ENCODE results near the gene CD300A.

The CD300A gene

GRCh38 chr17:74454197-74455024 is 12.0 kb upstream of the CD300A start (continued):
- TF ChIP-seq, protein P1, sequence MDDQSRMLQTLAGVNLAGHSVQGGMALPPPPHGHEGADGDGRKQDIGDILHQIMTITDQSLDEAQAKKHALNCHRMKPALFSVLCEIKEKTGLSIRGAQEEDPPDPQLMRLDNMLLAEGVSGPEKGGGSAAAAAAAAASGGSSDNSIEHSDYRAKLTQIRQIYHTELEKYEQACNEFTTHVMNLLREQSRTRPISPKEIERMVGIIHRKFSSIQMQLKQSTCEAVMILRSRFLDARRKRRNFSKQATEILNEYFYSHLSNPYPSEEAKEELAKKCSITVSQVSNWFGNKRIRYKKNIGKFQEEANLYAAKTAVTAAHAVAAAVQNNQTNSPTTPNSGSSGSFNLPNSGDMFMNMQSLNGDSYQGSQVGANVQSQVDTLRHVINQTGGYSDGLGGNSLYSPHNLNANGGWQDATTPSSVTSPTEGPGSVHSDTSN (CRISPR knock-in tag; IDR thresholded peaks at IDR 0.05): 0 out of 2 replicates have a peak, but pooled peaks have one; percentile 42
- TF ChIP-seq ZEB2 (tag by site-specific recombination; IDR thresholded peaks at IDR 0.05) (0 out of 2 replicates have a peak, but pooled peaks have one; percentile 39), ZNF600 (tag by site-specific recombination; IDR thresholded peaks at IDR 0.05) (peak; percentile 56), ZFHX2 (tag by site-specific recombination; conservative IDR thresholded peaks at IDR 0.05) (peak; percentile 95), ZNF398 (tag by site-specific recombination; IDR thresholded peaks at IDR 0.05) (0 out of 2 replicates have a peak, but pooled peaks have one; percentile 41), ZNF76 (tag by site-specific recombination; IDR thresholded peaks at IDR 0.05; ENCODE audit: borderline replicate concordance, low read depth) (peak; percentile 51; the same call in 1 of the 2 replicates), ZBTB6 (tag by site-specific recombination; IDR thresholded peaks at IDR 0.05) (peak; percentile 78), ZSCAN30 (tag by site-specific recombination; IDR thresholded peaks at IDR 0.05) (peak; percentile 85), KLF10 (tag by site-specific recombination; IDR thresholded peaks at IDR 0.05) (peak; percentile 100), PRDM10 (tag by site-specific recombination; IDR thresholded peaks at IDR 0.05) (peak; percentile 85), ZNF785 (tag by site-specific recombination; IDR thresholded peaks at IDR 0.05) (0 out of 2 replicates have a peak, but pooled peaks have one; percentile 29), KLF9 (tag by site-specific recombination; IDR thresholded peaks at IDR 0.05; ENCODE audit: low read depth) (peak; percentile 79), ZNF16 (tag by site-specific recombination; IDR thresholded peaks at IDR 0.05; ENCODE audit: low read depth) (no peak), ZNF610 (tag by site-specific recombination; IDR thresholded peaks at IDR 0.05; ENCODE audit: borderline replicate concordance) (no peak), ZBTB48 (tag by site-specific recombination; IDR thresholded peaks at IDR 0.05) (peak; percentile 94)
- TF ChIP-seq, protein P2, sequence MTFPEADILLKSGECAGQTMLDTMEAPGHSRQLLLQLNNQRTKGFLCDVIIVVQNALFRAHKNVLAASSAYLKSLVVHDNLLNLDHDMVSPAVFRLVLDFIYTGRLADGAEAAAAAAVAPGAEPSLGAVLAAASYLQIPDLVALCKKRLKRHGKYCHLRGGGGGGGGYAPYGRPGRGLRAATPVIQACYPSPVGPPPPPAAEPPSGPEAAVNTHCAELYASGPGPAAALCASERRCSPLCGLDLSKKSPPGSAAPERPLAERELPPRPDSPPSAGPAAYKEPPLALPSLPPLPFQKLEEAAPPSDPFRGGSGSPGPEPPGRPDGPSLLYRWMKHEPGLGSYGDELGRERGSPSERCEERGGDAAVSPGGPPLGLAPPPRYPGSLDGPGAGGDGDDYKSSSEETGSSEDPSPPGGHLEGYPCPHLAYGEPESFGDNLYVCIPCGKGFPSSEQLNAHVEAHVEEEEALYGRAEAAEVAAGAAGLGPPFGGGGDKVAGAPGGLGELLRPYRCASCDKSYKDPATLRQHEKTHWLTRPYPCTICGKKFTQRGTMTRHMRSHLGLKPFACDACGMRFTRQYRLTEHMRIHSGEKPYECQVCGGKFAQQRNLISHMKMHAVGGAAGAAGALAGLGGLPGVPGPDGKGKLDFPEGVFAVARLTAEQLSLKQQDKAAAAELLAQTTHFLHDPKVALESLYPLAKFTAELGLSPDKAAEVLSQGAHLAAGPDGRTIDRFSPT (tag by site-specific recombination; IDR thresholded peaks at IDR 0.05): 0 out of 2 replicates have a peak, but pooled peaks have one; percentile 18
- TF ChIP-seq, protein P3, sequence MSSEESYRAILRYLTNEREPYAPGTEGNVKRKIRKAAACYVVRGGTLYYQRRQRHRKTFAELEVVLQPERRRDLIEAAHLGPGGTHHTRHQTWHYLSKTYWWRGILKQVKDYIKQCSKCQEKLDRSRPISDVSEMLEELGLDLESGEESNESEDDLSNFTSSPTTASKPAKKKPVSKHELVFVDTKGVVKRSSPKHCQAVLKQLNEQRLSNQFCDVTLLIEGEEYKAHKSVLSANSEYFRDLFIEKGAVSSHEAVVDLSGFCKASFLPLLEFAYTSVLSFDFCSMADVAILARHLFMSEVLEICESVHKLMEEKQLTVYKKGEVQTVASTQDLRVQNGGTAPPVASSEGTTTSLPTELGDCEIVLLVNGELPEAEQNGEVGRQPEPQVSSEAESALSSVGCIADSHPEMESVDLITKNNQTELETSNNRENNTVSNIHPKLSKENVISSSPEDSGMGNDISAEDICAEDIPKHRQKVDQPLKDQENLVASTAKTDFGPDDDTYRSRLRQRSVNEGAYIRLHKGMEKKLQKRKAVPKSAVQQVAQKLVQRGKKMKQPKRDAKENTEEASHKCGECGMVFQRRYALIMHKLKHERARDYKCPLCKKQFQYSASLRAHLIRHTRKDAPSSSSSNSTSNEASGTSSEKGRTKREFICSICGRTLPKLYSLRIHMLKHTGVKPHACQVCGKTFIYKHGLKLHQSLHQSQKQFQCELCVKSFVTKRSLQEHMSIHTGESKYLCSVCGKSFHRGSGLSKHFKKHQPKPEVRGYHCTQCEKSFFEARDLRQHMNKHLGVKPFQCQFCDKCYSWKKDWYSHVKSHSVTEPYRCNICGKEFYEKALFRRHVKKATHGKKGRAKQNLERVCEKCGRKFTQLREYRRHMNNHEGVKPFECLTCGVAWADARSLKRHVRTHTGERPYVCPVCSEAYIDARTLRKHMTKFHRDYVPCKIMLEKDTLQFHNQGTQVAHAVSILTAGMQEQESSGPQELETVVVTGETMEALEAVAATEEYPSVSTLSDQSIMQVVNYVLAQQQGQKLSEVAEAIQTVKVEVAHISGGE (tag by site-specific recombination; conservative IDR thresholded peaks at IDR 0.05; ENCODE audit: low read depth): 0 out of 2 replicates have a peak, but pooled peaks have one; percentile 18
- TF ChIP-seq, protein P4, sequence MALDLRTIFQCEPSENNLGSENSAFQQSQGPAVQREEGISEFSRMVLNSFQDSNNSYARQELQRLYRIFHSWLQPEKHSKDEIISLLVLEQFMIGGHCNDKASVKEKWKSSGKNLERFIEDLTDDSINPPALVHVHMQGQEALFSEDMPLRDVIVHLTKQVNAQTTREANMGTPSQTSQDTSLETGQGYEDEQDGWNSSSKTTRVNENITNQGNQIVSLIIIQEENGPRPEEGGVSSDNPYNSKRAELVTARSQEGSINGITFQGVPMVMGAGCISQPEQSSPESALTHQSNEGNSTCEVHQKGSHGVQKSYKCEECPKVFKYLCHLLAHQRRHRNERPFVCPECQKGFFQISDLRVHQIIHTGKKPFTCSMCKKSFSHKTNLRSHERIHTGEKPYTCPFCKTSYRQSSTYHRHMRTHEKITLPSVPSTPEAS (tag by site-specific recombination; IDR thresholded peaks at IDR 0.05): no peak
- TF ChIP-seq, protein P5, sequence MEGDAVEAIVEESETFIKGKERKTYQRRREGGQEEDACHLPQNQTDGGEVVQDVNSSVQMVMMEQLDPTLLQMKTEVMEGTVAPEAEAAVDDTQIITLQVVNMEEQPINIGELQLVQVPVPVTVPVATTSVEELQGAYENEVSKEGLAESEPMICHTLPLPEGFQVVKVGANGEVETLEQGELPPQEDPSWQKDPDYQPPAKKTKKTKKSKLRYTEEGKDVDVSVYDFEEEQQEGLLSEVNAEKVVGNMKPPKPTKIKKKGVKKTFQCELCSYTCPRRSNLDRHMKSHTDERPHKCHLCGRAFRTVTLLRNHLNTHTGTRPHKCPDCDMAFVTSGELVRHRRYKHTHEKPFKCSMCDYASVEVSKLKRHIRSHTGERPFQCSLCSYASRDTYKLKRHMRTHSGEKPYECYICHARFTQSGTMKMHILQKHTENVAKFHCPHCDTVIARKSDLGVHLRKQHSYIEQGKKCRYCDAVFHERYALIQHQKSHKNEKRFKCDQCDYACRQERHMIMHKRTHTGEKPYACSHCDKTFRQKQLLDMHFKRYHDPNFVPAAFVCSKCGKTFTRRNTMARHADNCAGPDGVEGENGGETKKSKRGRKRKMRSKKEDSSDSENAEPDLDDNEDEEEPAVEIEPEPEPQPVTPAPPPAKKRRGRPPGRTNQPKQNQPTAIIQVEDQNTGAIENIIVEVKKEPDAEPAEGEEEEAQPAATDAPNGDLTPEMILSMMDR (tag by site-specific recombination; IDR thresholded peaks at IDR 0.05): peak; percentile 45
